Loucy (cell line): ENCODE results near the gene CACNA2D4.

Experiments used
- H2AFZ ChIP-seq: fragments of 200-600 bp; sonication (generic); 2 replicates; pipeline ENCODE4 v1.6.0; 2016; ENCODE audit warnings: antibody characterized with exemption, mild to moderate bottlenecking, low read length, moderate library complexity
- H3F3A ChIP-seq: fragments of 200-600 bp; 2 replicates; pipeline ENCODE4 v1.6.0; 2016; ENCODE audit warnings: antibody characterized with exemption, low read depth, mild to moderate bottlenecking
- H3K27me3 ChIP-seq: fragments of 200-600 bp; sonication (generic); 2 replicates; pipeline ENCODE4 v1.6.1; 2014; ENCODE audit warnings: low read length, mild to moderate bottlenecking; ENCODE audit not compliant: insufficient read depth, poor library complexity, severe bottlenecking
- H3K36me3 ChIP-seq: fragments of 200-600 bp; sonication (generic); 2 replicates; pipeline ENCODE4 v1.6.1; 2016; ENCODE audit warnings: low read length; ENCODE audit not compliant: insufficient read depth
- H3K4me1 ChIP-seq: fragments of 200-600 bp; sonication (generic); 2 replicates; pipeline ENCODE4 v1.5.1; 2014; ENCODE audit warnings: low read length, mild to moderate bottlenecking; ENCODE audit not compliant: insufficient read depth, poor library complexity, severe bottlenecking
- H3K4me2 ChIP-seq: fragments of 200-600 bp; sonication (generic); 2 replicates; pipeline ENCODE4 v1.6.0; 2014; ENCODE audit warnings: antibody characterized with exemption, low read length, low read depth, mild to moderate bottlenecking; ENCODE audit not compliant: poor library complexity, severe bottlenecking
- H3K4me3 ChIP-seq: fragments of 200-600 bp; sonication (generic); 2 replicates; pipeline ENCODE4 v1.5.1; 2014; ENCODE audit warnings: low read length, mild to moderate bottlenecking, mixed read lengths; ENCODE audit not compliant: poor library complexity, severe bottlenecking
- H3K79me2 ChIP-seq: fragments of 200-600 bp; sonication (generic); 2 replicates; pipeline ENCODE4 v1.6.1; 2014; ENCODE audit warnings: low read length; ENCODE audit not compliant: insufficient read depth
- H3K9ac ChIP-seq: fragments of 200-600 bp; sonication (generic); 2 replicates; pipeline ENCODE4 v1.6.0; 2014; ENCODE audit warnings: mild to moderate bottlenecking, low read depth, low read length, moderate library complexity; ENCODE audit not compliant: poor library complexity, severe bottlenecking
- H3K9me2 ChIP-seq: fragments of 200-600 bp; sonication (generic); replicated peaks from 2 replicates; pipeline ENCODE4 v1.6.1; 2016; ENCODE audit warnings: low read depth, low read length, mixed read lengths
- H3K9me3 ChIP-seq: fragments of 200-600 bp; sonication (generic); 2 replicates; pipeline ENCODE4 v1.6.1; 2014; ENCODE audit warnings: mild to moderate bottlenecking, antibody characterized with exemption, low read length, low read depth; ENCODE audit not compliant: insufficient read depth
- H4K20me1 ChIP-seq: fragments of 200-600 bp; sonication (generic); 2 replicates; pipeline ENCODE4 v1.6.0; 2014; ENCODE audit warnings: antibody characterized with exemption, low read length, mild to moderate bottlenecking; ENCODE audit not compliant: insufficient read depth, poor library complexity, severe bottlenecking
- CTCF ChIP-seq: fragments of 200-600 bp; sonication (generic); conservative IDR thresholded peaks from 2 replicates; pipeline ENCODE4 v1.5.1; 2014; ENCODE audit warnings: mild to moderate bottlenecking, antibody characterized with exemption, low read length
- EZH2phosphoT487 ChIP-seq: fragments of 200-600 bp; IDR thresholded peaks from 2 replicates; pipeline ENCODE4 v1.6.1; 2018; ENCODE audit warnings: antibody characterized with exemption, mild to moderate bottlenecking, moderate library complexity, borderline replicate concordance

Gene CACNA2D4

GRCh38 chr12:1815814-1816729 is 102.4 kb downstream of the CACNA2D4 start:
- TF ChIP-seq EZH2phosphoT487 = no peak
- TF ChIP-seq CTCF = no peak
- no peaks in the 10 kb centered on the region for H3K27me3 ChIP-seq
- peaks cover 2% of the 10 kb centered on the region for H3K4me1 ChIP-seq

DNA sequence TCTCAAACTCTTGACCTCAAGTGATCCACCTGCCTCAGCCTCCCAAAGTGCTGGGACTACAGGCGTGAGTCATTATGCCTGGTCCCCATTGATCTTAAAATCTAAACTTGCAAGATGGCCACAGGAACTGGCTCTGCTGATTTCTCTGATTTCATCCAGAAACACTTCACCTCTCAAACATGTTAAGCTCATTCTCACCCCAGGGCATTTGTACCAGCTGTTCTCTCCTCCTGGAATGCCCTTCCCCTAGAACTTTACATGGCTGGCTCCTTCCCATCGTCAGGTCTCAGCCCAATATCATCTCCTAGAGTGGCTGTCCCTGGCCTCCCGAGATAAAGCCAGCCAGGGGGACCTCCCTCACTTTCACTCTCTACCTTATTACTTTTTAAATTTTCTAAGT is 103.3 kb downstream of the CACNA2D4 start:
- H3K4me3 ChIP-seq = no peak overlapping the region

More at GRCh38 chr12:1815814-1816729, 102.4 kb downstream of the CACNA2D4 start:
- Histone ChIP-seq H3K9ac (no peak overlapping the region), H3K36me3 (no peaks in the 10 kb centered on the region), H3F3A (no peaks in the 10 kb centered on the region), H4K20me1 (no peaks in the 10 kb centered on the region), H3K9me3 (no peaks in the 10 kb centered on the region), H3K4me2 (no peak overlapping the region), H3K4me3 (no peak overlapping the region), H3K9me2 (no peaks in the 10 kb centered on the region), H2AFZ (no peak overlapping the region), H3K79me2 (peaks cover 3% of the 10 kb centered on the region; the same call in 1 of the 2 replicates)

DNA sequence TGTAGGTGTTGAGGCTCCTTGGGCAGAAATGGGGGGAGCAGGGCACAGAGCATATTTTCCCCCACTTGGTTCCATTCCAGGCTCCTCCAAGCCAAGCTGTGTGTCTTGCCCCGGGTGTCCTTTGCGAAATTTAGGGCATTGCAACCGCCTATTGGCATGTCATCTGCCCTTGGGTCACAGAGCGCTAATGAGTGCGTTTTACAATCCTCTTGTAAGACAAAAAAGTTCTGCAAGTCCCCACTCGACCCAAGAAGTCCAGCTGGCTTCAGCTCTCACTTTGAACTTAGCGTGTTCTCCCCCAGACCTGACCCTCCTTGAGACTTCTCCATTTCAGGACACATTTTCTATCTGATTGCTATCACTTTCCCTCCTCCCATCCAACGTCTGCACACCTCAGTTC is 104.2 kb downstream of the CACNA2D4 start:
- Histone ChIP-seq H4K20me1 (no peaks in the 10 kb centered on the region), H3K79me2 (peaks cover 16% of the 10 kb centered on the region; the same call in 1 of the 2 replicates)

More for the DNA sequence above, 103.3 kb downstream of the CACNA2D4 start:
- H3F3A ChIP-seq = no peaks in the 10 kb centered on the region
- H3K9ac ChIP-seq = no peak overlapping the region
- no peak overlapping the region for H2AFZ ChIP-seq
- H3K36me3 ChIP-seq = no peaks in the 10 kb centered on the region
- H4K20me1 ChIP-seq = no peaks in the 10 kb centered on the region
- no peaks in the 10 kb centered on the region for H3K9me2 ChIP-seq
- peaks cover 11% of the 10 kb centered on the region for H3K4me1 ChIP-seq
- peaks cover 13% of the 10 kb centered on the region; the same call in 1 of the 2 replicates for H3K79me2 ChIP-seq
- H3K27me3 ChIP-seq = no peaks in the 10 kb centered on the region
- no peak overlapping the region for H3K4me2 ChIP-seq
- no peaks in the 10 kb centered on the region for H3K9me3 ChIP-seq
- TF ChIP-seq CTCF = no peak
- no peak for TF ChIP-seq EZH2phosphoT487

More for the DNA sequence above, 104.2 kb downstream of the CACNA2D4 start:
- Histone ChIP-seq H3K4me1 (peaks cover 19% of the 10 kb centered on the region), H3K36me3 (no peaks in the 10 kb centered on the region), H3K9me2 (no peaks in the 10 kb centered on the region), H3K4me3 (no peak overlapping the region), H3F3A (no peaks in the 10 kb centered on the region), H3K27me3 (no peaks in the 10 kb centered on the region), H3K4me2 (no peak overlapping the region), H3K9ac (no peak overlapping the region), H3K9me3 (no peaks in the 10 kb centered on the region), H2AFZ (no peak overlapping the region)
- TF ChIP-seq EZH2phosphoT487 (no peak), CTCF (no peak)
